ENCODE measurements around the gene JAG1.

The JAG1 gene

GRCh38 chr20:10676518-10676917, 2.7 kb upstream of the JAG1 start:
- no peak overlapping the region for H2AFZ ChIP-seq (ENCODE audit: low read depth, low read length)
- H3K27me3 ChIP-seq (ENCODE audit: insufficient read depth, low read length, poor library complexity) = no peaks in the 10 kb centered on the region
- no peak for ATAC-seq (ENCODE audit: insufficient read depth, low read depth)
- H3K27ac ChIP-seq (ENCODE audit: low read length) = no peak overlapping the region
- H3K9me3 ChIP-seq (ENCODE audit: insufficient read depth, low read length, severe bottlenecking) = no peaks in the 10 kb centered on the region
- H3K4me2 ChIP-seq (ENCODE audit: insufficient read depth, low read length) = no peak overlapping the region
- no peak overlapping the region for H3K4me3 ChIP-seq (ENCODE audit: low read depth in 1 of 2, low read length in 2 of 2)
- TF ChIP-seq CTCF (IDR thresholded peaks at IDR 0.05; ENCODE audit: borderline replicate concordance, extremely low read depth, low read length, poor library complexity, severe bottlenecking) (no peak), EZH2 (IDR thresholded peaks at IDR 0.05; ENCODE audit: borderline replicate concordance, low read depth, low read length, severe bottlenecking) (no peak)
- H3K36me3 ChIP-seq (ENCODE audit: insufficient read depth, low read length) = no peaks in the 10 kb centered on the region
- H4K20me1 ChIP-seq (ENCODE audit: insufficient read depth, low read length) = no peaks in the 10 kb centered on the region
- no peaks in the 10 kb centered on the region for H3K79me2 ChIP-seq (ENCODE audit: insufficient read depth, low read length)
- no peak overlapping the region for H3K9ac ChIP-seq (ENCODE audit: low read depth, low read length)
- no peak for DNase-seq
- H3K4me1 ChIP-seq (ENCODE audit: insufficient read depth, low read length) = no peaks in the 10 kb centered on the region

- Histone ChIP-seq H4K20me1 (ENCODE audit: insufficient read depth, low read length) (no peaks in the 10 kb centered on the region), H3K79me2 (ENCODE audit: insufficient read depth, low read length) (no peaks in the 10 kb centered on the region), H3K9ac (ENCODE audit: low read depth, low read length) (no peak overlapping the region), H3K27ac (ENCODE audit: low read length) (no peak overlapping the region), H3K27me3 (ENCODE audit: insufficient read depth, low read length, poor library complexity) (no peaks in the 10 kb centered on the region), H3K9me3 (ENCODE audit: insufficient read depth, low read length, severe bottlenecking) (no peaks in the 10 kb centered on the region), H3K4me2 (ENCODE audit: insufficient read depth, low read length) (no peak overlapping the region), H3K4me3 (ENCODE audit: low read depth in 1 of 2, low read length in 2 of 2) (no peak overlapping the region), H2AFZ (ENCODE audit: low read depth, low read length) (no peak overlapping the region), H3K36me3 (ENCODE audit: insufficient read depth, low read length) (no peaks in the 10 kb centered on the region), H3K4me1 (ENCODE audit: insufficient read depth, low read length) (no peaks in the 10 kb centered on the region)
- TF ChIP-seq EZH2 (IDR thresholded peaks at IDR 0.05; ENCODE audit: borderline replicate concordance, low read depth, low read length, severe bottlenecking) = no peak
- no peak for TF ChIP-seq CTCF (IDR thresholded peaks at IDR 0.05; ENCODE audit: borderline replicate concordance, extremely low read depth, low read length, poor library complexity, severe bottlenecking)
- ATAC-seq (ENCODE audit: insufficient read depth, low read depth) (no peak), DNase-seq (no peak)
Measured at GRCh38 chr20:10675450-10675848, 1.6 kb upstream of the JAG1 start.

- Histone ChIP-seq H3K27ac (ENCODE audit: low read length) (no peak overlapping the region), H4K20me1 (ENCODE audit: insufficient read depth, low read length) (no peaks in the 10 kb centered on the region), H3K4me1 (ENCODE audit: insufficient read depth, low read length) (no peaks in the 10 kb centered on the region), H3K4me3 (ENCODE audit: low read depth in 1 of 2, low read length in 2 of 2) (no peak overlapping the region), H3K79me2 (ENCODE audit: insufficient read depth, low read length) (no peaks in the 10 kb centered on the region), H2AFZ (ENCODE audit: low read depth, low read length) (no peak overlapping the region), H3K36me3 (ENCODE audit: insufficient read depth, low read length) (no peaks in the 10 kb centered on the region), H3K9me3 (ENCODE audit: insufficient read depth, low read length, severe bottlenecking) (no peaks in the 10 kb centered on the region), H3K4me2 (ENCODE audit: insufficient read depth, low read length) (no peak overlapping the region), H3K9ac (ENCODE audit: low read depth, low read length) (no peak overlapping the region), H3K27me3 (ENCODE audit: insufficient read depth, low read length, poor library complexity) (no peaks in the 10 kb centered on the region)
- TF ChIP-seq CTCF (IDR thresholded peaks at IDR 0.05; ENCODE audit: borderline replicate concordance, extremely low read depth, low read length, poor library complexity, severe bottlenecking) (no peak), EZH2 (IDR thresholded peaks at IDR 0.05; ENCODE audit: borderline replicate concordance, low read depth, low read length, severe bottlenecking) (no peak)
- ATAC-seq (ENCODE audit: insufficient read depth, low read depth) (peak; percentile 24; the same call in 1 of the 3 replicates), DNase-seq (no peak)
Measured at GRCh38 chr20:10674684-10675449, 1.1 kb upstream of the JAG1 start.
